ENCODE data around the gene PXMP2.

DNA sequence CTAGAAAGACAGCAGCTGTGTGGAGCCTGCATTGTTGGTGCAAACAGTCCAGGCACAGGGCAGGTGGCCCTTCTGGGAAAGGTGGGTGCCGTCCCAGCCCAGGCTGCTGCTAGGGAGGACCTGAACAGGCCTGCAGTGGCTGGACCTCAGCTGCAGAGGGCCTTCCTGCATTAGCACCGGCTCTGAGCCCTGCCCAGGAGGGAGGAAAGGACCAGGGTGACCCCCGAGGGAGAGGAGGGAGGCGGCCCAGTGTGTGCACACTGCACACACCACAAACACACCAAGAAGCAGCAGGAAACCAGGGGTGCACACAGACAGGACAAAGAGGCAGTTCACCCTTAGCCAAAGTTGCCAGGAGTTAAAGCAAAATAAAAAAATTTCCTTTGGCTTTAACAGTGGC lies 15.3 kb downstream of the PXMP2 start:
- TF ChIP-seq POLR2A (IDR thresholded peaks at IDR 0.05) (no peak), CTCF (IDR thresholded peaks at IDR 0.05) (no peak)

All from uterus (tissue), 2 donors.